EL (cell line): ENCODE results near the gene GIMAP5.

Experiments
- DNase-seq: peaks from one replicate; pipeline ENCODE4 v3.0.0-alpha.2; 2016

The GIMAP5 gene

GRCh38 chr7:150737265-150738055 lies at the start of gene GIMAP5:
TSS of gene GIMAP5 (plus strand) at chr7:150737418. CDS start at chr7:150740885, 3,467 bp downstream.
- no peak for DNase-seq

- no peak for DNase-seq
Observed at GRCh38 chr7:150688630-150689029, 48.6 kb upstream of the GIMAP5 start.

- DNase-seq, result no peak
Observed at GRCh38 chr7:150695654-150696053, 41.6 kb upstream of the GIMAP5 start.

- DNase-seq, result no peak
Observed at GRCh38 chr7:150703209-150703608, 34.0 kb upstream of the GIMAP5 start.

GRCh38 chr7:150715293-150715692 lies 21.9 kb upstream of the GIMAP5 start:
- no peak for DNase-seq

GRCh38 chr7:150715738-150716137 lies 21.5 kb upstream of the GIMAP5 start:
- no peak for DNase-seq

- no peak for DNase-seq
Observed at GRCh38 chr7:150716368-150716767, 20.9 kb upstream of the GIMAP5 start, which contains the start of gene GIMAP1. TSS of gene GIMAP1 (plus strand) at chr7:150716613. CDS start at chr7:150719048, 2,435 bp downstream.

GRCh38 chr7:150716939-150717338 lies 20.3 kb upstream of the GIMAP5 start:
- DNase-seq, result no peak

- DNase-seq, result no peak
Observed at GRCh38 chr7:150717814-150718420, 19.3 kb upstream of the GIMAP5 start.

- no peak for DNase-seq
Observed at GRCh38 chr7:150719436-150719835, 17.8 kb upstream of the GIMAP5 start.

- DNase-seq, result no peak
Observed at GRCh38 chr7:150719960-150720891, 17.0 kb upstream of the GIMAP5 start.

- DNase-seq, result no peak
Observed at GRCh38 chr7:150721970-150722373, 15.2 kb upstream of the GIMAP5 start.

GRCh38 chr7:150722431-150722931 lies 14.7 kb upstream of the GIMAP5 start:
- no peak for DNase-seq

GRCh38 chr7:150723467-150723866 lies 13.8 kb upstream of the GIMAP5 start:
- no peak for DNase-seq

- DNase-seq, result no peak
Observed at GRCh38 chr7:150727381-150727780, 9.8 kb upstream of the GIMAP5 start.

- DNase-seq, result no peak
Observed at GRCh38 chr7:150728011-150728410, 9.2 kb upstream of the GIMAP5 start.

GRCh38 chr7:150728609-150729008 lies 8.6 kb upstream of the GIMAP5 start:
- DNase-seq, result no peak

- no peak for DNase-seq
Observed at GRCh38 chr7:150731916-150732315, 5.3 kb upstream of the GIMAP5 start.

GRCh38 chr7:150732786-150733481 lies 4.3 kb upstream of the GIMAP5 start:
- no peak for DNase-seq

GRCh38 chr7:150733482-150734095 lies 3.6 kb upstream of the GIMAP5 start:
- DNase-seq, result no peak

GRCh38 chr7:150734254-150734653 lies 3.0 kb upstream of the GIMAP5 start:
- no peak for DNase-seq
